ENCODE data around the gene SEC24A.

DNA sequence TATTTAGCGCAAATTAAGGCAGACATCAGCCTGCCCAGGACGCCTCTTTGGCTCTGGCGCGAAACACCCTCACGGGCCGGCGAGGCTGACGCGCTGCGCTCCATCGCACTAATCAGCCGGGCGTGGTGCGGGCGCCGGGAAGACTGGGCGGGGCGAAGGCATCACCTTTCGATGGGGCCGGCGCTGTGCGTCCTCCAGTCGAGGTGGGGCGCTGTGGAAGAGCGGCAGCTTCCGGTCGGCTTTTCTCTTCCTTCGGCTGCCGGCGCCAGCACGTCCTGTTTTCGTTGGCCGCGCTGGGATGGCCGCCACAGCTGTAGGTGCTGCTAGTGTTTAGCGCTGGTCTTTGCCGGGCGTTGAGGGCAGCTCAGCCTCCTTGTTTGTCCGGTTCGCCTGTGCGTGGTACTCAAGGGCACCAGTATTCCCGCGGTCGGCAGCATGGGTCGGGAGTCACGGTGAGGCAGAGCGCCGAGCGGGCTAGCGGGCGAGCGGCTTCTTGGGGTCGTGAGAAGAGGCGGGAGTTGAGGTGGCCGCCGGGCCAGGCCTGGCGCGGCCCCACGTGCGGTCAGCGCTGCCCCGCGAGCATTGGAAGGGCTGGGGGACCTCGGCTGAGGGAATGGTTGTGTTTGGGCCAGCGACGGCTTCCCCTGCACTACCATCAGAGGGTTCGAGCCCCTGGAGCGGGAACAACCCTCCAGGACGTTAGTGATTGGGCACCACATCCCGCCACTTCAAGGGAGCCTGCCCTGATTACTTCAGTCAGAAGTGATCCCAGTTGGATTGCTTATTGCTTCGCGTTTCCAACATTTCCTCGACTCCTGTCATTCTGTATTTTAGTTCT is 110.1 kb downstream of the SEC24A start, which contains the start of gene DDX46:
- TF ChIP-seq, protein P1, sequence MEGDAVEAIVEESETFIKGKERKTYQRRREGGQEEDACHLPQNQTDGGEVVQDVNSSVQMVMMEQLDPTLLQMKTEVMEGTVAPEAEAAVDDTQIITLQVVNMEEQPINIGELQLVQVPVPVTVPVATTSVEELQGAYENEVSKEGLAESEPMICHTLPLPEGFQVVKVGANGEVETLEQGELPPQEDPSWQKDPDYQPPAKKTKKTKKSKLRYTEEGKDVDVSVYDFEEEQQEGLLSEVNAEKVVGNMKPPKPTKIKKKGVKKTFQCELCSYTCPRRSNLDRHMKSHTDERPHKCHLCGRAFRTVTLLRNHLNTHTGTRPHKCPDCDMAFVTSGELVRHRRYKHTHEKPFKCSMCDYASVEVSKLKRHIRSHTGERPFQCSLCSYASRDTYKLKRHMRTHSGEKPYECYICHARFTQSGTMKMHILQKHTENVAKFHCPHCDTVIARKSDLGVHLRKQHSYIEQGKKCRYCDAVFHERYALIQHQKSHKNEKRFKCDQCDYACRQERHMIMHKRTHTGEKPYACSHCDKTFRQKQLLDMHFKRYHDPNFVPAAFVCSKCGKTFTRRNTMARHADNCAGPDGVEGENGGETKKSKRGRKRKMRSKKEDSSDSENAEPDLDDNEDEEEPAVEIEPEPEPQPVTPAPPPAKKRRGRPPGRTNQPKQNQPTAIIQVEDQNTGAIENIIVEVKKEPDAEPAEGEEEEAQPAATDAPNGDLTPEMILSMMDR (IDR thresholded peaks at IDR 0.05; ENCODE audit: insufficient read depth, low read length, poor library complexity, severe bottlenecking) = peak; percentile 68
- TF ChIP-seq EZH2phosphoT487 (conservative IDR thresholded peaks at IDR 0.05; ENCODE audit: low read length) = no peak

All from SU-DHL-6 (cell line).